ENCODE data around the gene TRIM2.

- TF ChIP-seq CTCF (conservative IDR thresholded peaks at IDR 0.05; ENCODE audit: low read depth, low read length) = no peak
- no peak for TF ChIP-seq EZH2 (IDR thresholded peaks at IDR 0.05; ENCODE audit: borderline replicate concordance, low read depth, low read length, poor library complexity, severe bottlenecking)
These were observed 40.7 kb downstream of the TRIM2 start for GRCh38 chr4:153244969-153245368.

Data from A673 (cell line).